ENCODE measurements around the gene FGF23.

The FGF23 gene

GRCh38 chr12:4395818-4396217 is 16.3 kb upstream of the FGF23 start:
- peaks cover 22% of the 10 kb centered on the region for H3K27me3 Mint-ChIP-seq
- no peak overlapping the region for H3K4me3 Mint-ChIP-seq
- H3K9me3 Mint-ChIP-seq = no peaks in the 10 kb centered on the region
- H3K27ac Mint-ChIP-seq = no peak overlapping the region
- DNase-seq = no peak
- peaks cover 9% of the 10 kb centered on the region for H3K4me1 Mint-ChIP-seq
- no peak for ATAC-seq

- Mint-ChIP-seq H3K4me3 (no peak overlapping the region), H3K9me3 (no peaks in the 10 kb centered on the region)
- no peak for ATAC-seq
Observed at GRCh38 chr12:4393211-4393610, 13.7 kb upstream of the FGF23 start.

DNA sequence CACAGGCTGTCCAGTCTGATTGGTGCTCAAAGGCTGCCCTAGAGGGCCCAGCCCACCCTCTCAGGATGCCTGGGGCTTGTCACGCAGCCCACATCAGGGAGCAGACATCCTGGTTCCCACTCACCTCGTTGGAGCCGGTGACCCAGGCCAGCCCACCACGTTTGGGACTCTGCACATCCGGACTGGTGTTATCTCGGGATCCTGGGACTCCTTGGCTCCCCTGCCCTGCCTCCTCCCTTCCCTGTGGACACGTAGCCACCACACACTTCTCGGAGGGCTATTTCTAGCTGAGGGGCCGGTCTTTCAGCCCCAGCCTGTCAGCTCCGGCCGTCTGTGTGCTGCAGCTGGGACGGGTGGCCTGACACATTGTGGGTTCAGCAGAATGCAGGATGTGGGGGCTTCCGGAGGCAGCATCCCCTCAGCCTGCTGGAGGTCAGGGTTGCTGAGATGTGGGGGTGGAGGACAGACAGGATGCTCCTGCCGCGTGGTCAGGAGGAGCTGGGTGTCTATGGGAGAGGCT is 12.8 kb upstream of the FGF23 start:
- peaks cover 18% of the 10 kb centered on the region for H3K27me3 Mint-ChIP-seq
- DNase-seq (peak in 1 of 2 donors; percentile 11), ATAC-seq (peak; percentile 33)
- no peaks in the 10 kb centered on the region for H3K9me3 Mint-ChIP-seq
- H3K27ac Mint-ChIP-seq = peak overlapping the region in 1 of 2 donors; percentile 43
- H3K4me3 Mint-ChIP-seq = peak overlapping the region in 1 of 2 donors; percentile 58
- peaks cover 9% of the 10 kb centered on the region for H3K4me1 Mint-ChIP-seq

More at GRCh38 chr12:4393211-4393610, 13.7 kb upstream of the FGF23 start:
- Mint-ChIP-seq H3K4me1 (peaks cover 9% of the 10 kb centered on the region), H3K27me3 (peaks cover 18% of the 10 kb centered on the region), H3K27ac (no peak overlapping the region)
- DNase-seq = no peak

- Mint-ChIP-seq H3K27ac (peak overlapping the region in 1 of 2 donors; percentile 72), H3K4me3 (no peak overlapping the region), H3K4me1 (peaks cover 9% of the 10 kb centered on the region), H3K9me3 (no peaks in the 10 kb centered on the region), H3K27me3 (peaks cover under 1% of the 10 kb centered on the region)
- ATAC-seq = no peak
- DNase-seq = no peak
Observed at GRCh38 chr12:4388662-4389061, 9.2 kb upstream of the FGF23 start.

GRCh38 chr12:4388032-4388431 is 8.5 kb upstream of the FGF23 start:
- no peaks in the 10 kb centered on the region for H3K9me3 Mint-ChIP-seq
- no peak overlapping the region for H3K4me3 Mint-ChIP-seq
- DNase-seq = no peak
- ATAC-seq = no peak
- no peak overlapping the region for H3K27ac Mint-ChIP-seq
- no peaks in the 10 kb centered on the region for H3K27me3 Mint-ChIP-seq
- peaks cover 9% of the 10 kb centered on the region for H3K4me1 Mint-ChIP-seq

GRCh38 chr12:4387607-4388006 is 8.1 kb upstream of the FGF23 start:
- Mint-ChIP-seq H3K4me3 (no peak overlapping the region), H3K4me1 (peaks cover 8% of the 10 kb centered on the region), H3K27ac (no peak overlapping the region), H3K27me3 (no peaks in the 10 kb centered on the region), H3K9me3 (no peaks in the 10 kb centered on the region)
- DNase-seq (no peak), ATAC-seq (no peak)

DNA sequence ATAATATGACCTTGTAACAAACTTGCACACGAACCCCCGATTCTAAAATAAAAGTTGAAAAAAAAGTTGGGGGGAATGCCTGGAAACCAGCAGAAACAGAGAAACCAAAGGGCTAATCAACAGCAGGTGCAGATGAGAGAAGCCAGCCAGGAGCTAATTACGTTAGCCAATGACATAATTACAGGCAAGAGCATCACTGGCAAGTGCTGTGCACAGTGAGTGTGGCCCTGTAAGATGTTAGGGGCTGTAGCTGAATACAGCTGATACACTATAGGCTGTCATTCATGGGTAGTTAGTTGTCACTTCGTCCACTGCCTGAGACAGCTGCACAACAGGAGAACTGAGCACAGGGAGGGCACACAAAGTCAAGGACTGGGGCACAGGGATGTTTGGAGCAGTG is 7.3 kb upstream of the FGF23 start:
- Mint-ChIP-seq H3K27ac (no peak overlapping the region), H3K4me1 (no peaks in the 10 kb centered on the region), H3K27me3 (no peaks in the 10 kb centered on the region), H3K4me3 (no peak overlapping the region), H3K9me3 (no peaks in the 10 kb centered on the region)
- DNase-seq (no peak), ATAC-seq (no peak)

DNA sequence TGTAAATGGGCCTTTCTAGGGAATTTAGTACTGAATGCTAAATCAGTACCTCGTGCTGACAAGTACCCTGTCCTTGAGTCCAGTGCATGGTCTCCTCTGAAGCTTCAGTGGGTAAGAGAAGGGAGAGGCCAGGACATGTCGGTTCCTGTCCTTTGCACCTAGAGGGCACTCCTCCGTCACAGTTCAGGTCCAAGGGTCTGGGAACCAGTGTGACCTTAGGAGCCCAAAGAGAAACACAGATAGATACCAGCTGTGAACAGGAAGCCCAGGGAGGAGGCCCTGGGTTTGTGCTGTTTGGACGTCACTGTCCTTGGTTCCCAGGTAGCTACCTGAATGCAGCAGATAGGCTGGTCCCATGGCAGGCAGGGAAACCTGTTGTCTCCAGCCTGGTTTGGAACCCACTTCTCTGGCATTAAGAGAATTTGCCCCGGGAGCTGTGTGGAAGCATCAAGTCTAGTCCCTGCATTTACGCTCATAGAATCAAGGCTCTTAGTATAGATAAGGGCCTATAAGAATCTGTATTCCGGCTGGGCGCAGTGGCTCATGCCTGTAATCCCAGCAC is 3.9 kb upstream of the FGF23 start:
- Mint-ChIP-seq H3K4me3 (no peak overlapping the region), H3K27me3 (peaks cover 25% of the 10 kb centered on the region)

DNA sequence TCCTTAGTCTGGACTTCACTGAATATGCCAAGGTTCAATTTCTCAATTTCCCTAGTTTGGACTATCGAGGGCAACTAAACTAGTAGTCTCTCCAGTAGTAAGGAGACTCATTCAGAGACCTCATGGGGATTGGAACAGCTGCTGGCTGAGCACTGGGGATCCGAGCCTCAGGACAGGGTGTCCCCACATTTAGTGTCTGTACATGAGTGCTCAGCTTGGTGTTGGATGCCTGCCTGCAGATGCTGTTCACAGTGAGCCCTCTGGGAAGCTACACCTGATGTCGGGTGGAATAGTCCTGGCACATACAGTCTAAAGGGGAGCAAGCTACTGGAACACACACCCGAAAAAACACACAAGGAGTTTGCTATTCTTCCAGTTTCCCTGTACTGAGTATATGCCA is 820 bp upstream of the FGF23 start:
- peaks cover 27% of the 10 kb centered on the region for H3K27me3 Mint-ChIP-seq

More for the DNA sequence above, 3.9 kb upstream of the FGF23 start:
- Mint-ChIP-seq H3K9me3 (no peaks in the 10 kb centered on the region), H3K27ac (peak overlapping the region in 1 of 2 donors; percentile 42), H3K4me1 (no peaks in the 10 kb centered on the region)
- DNase-seq (peak in 1 of 2 donors; percentile 15), ATAC-seq (peak; percentile 53)

GRCh38 chr12:4378772-4379171 is 740 bp downstream of the FGF23 start:
- Mint-ChIP-seq H3K4me3 (no peak overlapping the region), H3K9me3 (no peaks in the 10 kb centered on the region), H3K4me1 (no peaks in the 10 kb centered on the region), H3K27ac (no peak overlapping the region), H3K27me3 (peaks cover 27% of the 10 kb centered on the region)
- ATAC-seq = no peak
- no peak for DNase-seq

More for the DNA sequence above, 820 bp upstream of the FGF23 start:
- no peak overlapping the region for H3K27ac Mint-ChIP-seq
- H3K9me3 Mint-ChIP-seq = no peaks in the 10 kb centered on the region
- ATAC-seq = no peak
- H3K4me3 Mint-ChIP-seq = no peak overlapping the region
- no peak for DNase-seq
- no peaks in the 10 kb centered on the region for H3K4me1 Mint-ChIP-seq

DNA sequence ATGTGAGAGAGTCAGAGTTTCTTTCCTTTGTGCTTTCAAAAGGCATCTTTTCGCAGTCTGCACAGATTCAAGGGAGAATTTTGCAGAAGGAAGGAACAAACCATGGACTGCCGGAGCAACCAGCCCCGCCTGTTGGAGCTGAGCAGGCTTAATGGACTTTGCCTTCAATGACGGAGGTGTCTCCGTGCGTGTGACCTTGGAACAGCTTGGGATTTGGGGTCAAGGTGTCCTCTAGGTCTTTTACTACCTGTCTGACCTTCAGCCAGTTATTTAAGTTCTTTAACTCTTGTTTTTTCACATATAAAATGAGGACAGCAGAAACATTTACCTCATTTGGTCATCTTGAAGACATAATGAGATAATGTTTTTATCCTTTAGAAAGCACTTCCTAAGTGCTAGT is 4.1 kb downstream of the FGF23 start:
- no peak for ATAC-seq
- Mint-ChIP-seq H3K27me3 (peaks cover 23% of the 10 kb centered on the region), H3K27ac (no peak overlapping the region), H3K9me3 (no peaks in the 10 kb centered on the region), H3K4me1 (no peaks in the 10 kb centered on the region), H3K4me3 (no peak overlapping the region)
- DNase-seq = no peak

DNA sequence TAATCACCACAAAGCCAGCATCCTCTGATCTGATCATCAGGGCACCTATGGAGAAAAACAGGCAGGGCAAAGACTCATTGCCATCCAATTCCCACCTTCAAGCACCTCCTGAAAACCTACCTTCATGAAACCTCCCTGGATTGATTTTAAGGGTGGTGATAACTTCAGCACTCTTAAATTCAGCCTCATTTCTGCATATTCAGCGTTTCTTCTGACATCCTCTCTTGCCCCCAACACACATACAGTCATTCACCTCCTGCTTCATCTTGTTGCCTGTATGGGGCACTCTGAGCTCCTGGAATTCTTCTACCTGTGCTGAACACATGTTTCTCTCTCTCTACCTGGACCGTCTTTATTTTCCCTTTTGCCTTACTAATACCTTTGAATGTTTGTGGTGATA is 6.9 kb downstream of the FGF23 start:
- no peaks in the 10 kb centered on the region for H3K4me1 Mint-ChIP-seq
- no peaks in the 10 kb centered on the region for H3K9me3 Mint-ChIP-seq
- H3K27ac Mint-ChIP-seq = no peak overlapping the region
- DNase-seq (no peak), ATAC-seq (no peak)
- no peaks in the 10 kb centered on the region for H3K27me3 Mint-ChIP-seq
- no peak overlapping the region for H3K4me3 Mint-ChIP-seq

GRCh38 chr12:4370265-4370664 is 9.2 kb downstream of the FGF23 start:
- Mint-ChIP-seq H3K27ac (no peak overlapping the region), H3K27me3 (peaks cover 15% of the 10 kb centered on the region), H3K4me3 (no peak overlapping the region), H3K4me1 (no peaks in the 10 kb centered on the region), H3K9me3 (no peaks in the 10 kb centered on the region)
- no peak for ATAC-seq
- DNase-seq = no peak

- no peak overlapping the region for H3K27ac Mint-ChIP-seq
- no peaks in the 10 kb centered on the region for H3K9me3 Mint-ChIP-seq
- peaks cover 22% of the 10 kb centered on the region for H3K27me3 Mint-ChIP-seq
- no peaks in the 10 kb centered on the region for H3K4me1 Mint-ChIP-seq
- no peak for ATAC-seq
- DNase-seq = no peak
- H3K4me3 Mint-ChIP-seq = no peak overlapping the region
Observed at GRCh38 chr12:4369548-4369947, 10.0 kb downstream of the FGF23 start.

- no peak for ATAC-seq
- Mint-ChIP-seq H3K9me3 (no peaks in the 10 kb centered on the region), H3K4me1 (no peaks in the 10 kb centered on the region), H3K27ac (no peak overlapping the region), H3K27me3 (peaks cover 24% of the 10 kb centered on the region), H3K4me3 (no peak overlapping the region)
- DNase-seq = no peak
Observed at GRCh38 chr12:4366090-4366489, 13.4 kb downstream of the FGF23 start.

GRCh38 chr12:4356041-4356327 is 23.5 kb downstream of the FGF23 start:
- DNase-seq (peak; percentile 46 to 65), ATAC-seq (peak; percentile 47)
- H3K9me3 Mint-ChIP-seq = no peaks in the 10 kb centered on the region
- no peak overlapping the region for H3K27ac Mint-ChIP-seq
- peaks cover 8% of the 10 kb centered on the region for H3K4me1 Mint-ChIP-seq
- no peaks in the 10 kb centered on the region for H3K27me3 Mint-ChIP-seq
- no peak overlapping the region for H3K4me3 Mint-ChIP-seq

All from stimulated activated naive CD8-positive, alpha-beta T cell treated with anti-CD3 and anti-CD28 coated beads, Interleukin-15, amount 100 ng/mL, for 72 hours (primary cell).